Measurements from ENCODE around the gene LARP1.
A peak's percentile ranks its signal among the peaks of the same experiment; 100 is the strongest.

LARP1 gene

GRCh38 chr5:154851351-154851750 lies 96.2 kb downstream of the LARP1 start:
- no peaks in the 10 kb centered on the region for H3K36me3 ChIP-seq (ENCODE audit: insufficient read depth, low read length)
- no peaks in the 10 kb centered on the region for H3K9me3 ChIP-seq (ENCODE audit: insufficient read depth, low read depth, low read length)
- no peak overlapping the region for H2AFZ ChIP-seq (ENCODE audit: low read length)
- no peaks in the 10 kb centered on the region for H3K27me3 ChIP-seq (ENCODE audit: insufficient read depth, low read length, poor library complexity, severe bottlenecking)
- H3K9ac ChIP-seq (ENCODE audit: low read depth, low read length, poor library complexity, severe bottlenecking): no peak overlapping the region
- TF ChIP-seq EZH2phosphoT487 (IDR thresholded peaks at IDR 0.05; ENCODE audit: borderline replicate concordance) (no peak), CTCF (conservative IDR thresholded peaks at IDR 0.05; ENCODE audit: low read length) (no peak)
- no peaks in the 10 kb centered on the region for H3K79me2 ChIP-seq (ENCODE audit: insufficient read depth, low read length)
- no peak overlapping the region for H3K4me3 ChIP-seq (ENCODE audit: low read length, poor library complexity, severe bottlenecking)
- H3K4me1 ChIP-seq (ENCODE audit: insufficient read depth, low read length, poor library complexity, severe bottlenecking): no peaks in the 10 kb centered on the region
- H3F3A ChIP-seq (ENCODE audit: low read depth): no peaks in the 10 kb centered on the region
- no peak overlapping the region for H3K4me2 ChIP-seq (ENCODE audit: low read depth, low read length, poor library complexity, severe bottlenecking)
- H3K9me2 ChIP-seq (replicated peaks; ENCODE audit: low read depth, low read length): no peaks in the 10 kb centered on the region
- H4K20me1 ChIP-seq (ENCODE audit: insufficient read depth, low read length, poor library complexity, severe bottlenecking): no peaks in the 10 kb centered on the region

- Histone ChIP-seq H3K9ac (ENCODE audit: low read depth, low read length, poor library complexity, severe bottlenecking) (peak overlapping the region; percentile 91), H3K4me3 (ENCODE audit: low read length, poor library complexity, severe bottlenecking) (peak overlapping the region; percentile 95)
These were observed 102.5 kb downstream of the LARP1 start for GRCh38 chr5:154857530-154858296.

GRCh38 chr5:154858297-154858971 lies 103.3 kb downstream of the LARP1 start, which contains the start of gene CNOT8:
TSS of gene CNOT8 (plus strand) at chr5:154858627. CDS start at chr5:154863279, 4,652 bp downstream.
- Histone ChIP-seq H4K20me1 (ENCODE audit: insufficient read depth, low read length, poor library complexity, severe bottlenecking) (peaks cover 39% of the 10 kb centered on the region), H2AFZ (ENCODE audit: low read length) (peak within 1 kb of the TSS; percentile 70), H3K27me3 (ENCODE audit: insufficient read depth, low read length, poor library complexity, severe bottlenecking) (no peaks in the 10 kb centered on the region), H3K4me3 (ENCODE audit: low read length, poor library complexity, severe bottlenecking) (peak within 1 kb of the TSS; percentile 95), H3K9me3 (ENCODE audit: insufficient read depth, low read depth, low read length) (no peaks in the 10 kb centered on the region), H3K36me3 (ENCODE audit: insufficient read depth, low read length) (no peaks in the 10 kb centered on the region), H3K79me2 (ENCODE audit: insufficient read depth, low read length) (peaks cover 48% of the 10 kb centered on the region), H3F3A (ENCODE audit: low read depth) (no peaks in the 10 kb centered on the region), H3K4me2 (ENCODE audit: low read depth, low read length, poor library complexity, severe bottlenecking) (peak within 1 kb of the TSS; percentile 97), H3K4me1 (ENCODE audit: insufficient read depth, low read length, poor library complexity, severe bottlenecking) (peaks cover 5% of the 10 kb centered on the region), H3K9ac (ENCODE audit: low read depth, low read length, poor library complexity, severe bottlenecking) (peak within 1 kb of the TSS; percentile 91), H3K9me2 (replicated peaks; ENCODE audit: low read depth, low read length) (no peaks in the 10 kb centered on the region)
- TF ChIP-seq CTCF (conservative IDR thresholded peaks at IDR 0.05; ENCODE audit: low read length): no peak
- no peak for TF ChIP-seq EZH2phosphoT487 (IDR thresholded peaks at IDR 0.05; ENCODE audit: borderline replicate concordance)

More at GRCh38 chr5:154857530-154858296, 102.5 kb downstream of the LARP1 start:
- Histone ChIP-seq H3K4me2 (ENCODE audit: low read depth, low read length, poor library complexity, severe bottlenecking) (peak overlapping the region; percentile 97), H3F3A (ENCODE audit: low read depth) (no peaks in the 10 kb centered on the region), H2AFZ (ENCODE audit: low read length) (peak overlapping the region; percentile 70), H3K36me3 (ENCODE audit: insufficient read depth, low read length) (no peaks in the 10 kb centered on the region), H3K27me3 (ENCODE audit: insufficient read depth, low read length, poor library complexity, severe bottlenecking) (no peaks in the 10 kb centered on the region), H4K20me1 (ENCODE audit: insufficient read depth, low read length, poor library complexity, severe bottlenecking) (peaks cover 31% of the 10 kb centered on the region), H3K4me1 (ENCODE audit: insufficient read depth, low read length, poor library complexity, severe bottlenecking) (peaks cover 5% of the 10 kb centered on the region), H3K79me2 (ENCODE audit: insufficient read depth, low read length) (peaks cover 41% of the 10 kb centered on the region), H3K9me3 (ENCODE audit: insufficient read depth, low read depth, low read length) (no peaks in the 10 kb centered on the region), H3K9me2 (replicated peaks; ENCODE audit: low read depth, low read length) (no peaks in the 10 kb centered on the region)
- TF ChIP-seq CTCF (conservative IDR thresholded peaks at IDR 0.05; ENCODE audit: low read length) (no peak), EZH2phosphoT487 (IDR thresholded peaks at IDR 0.05; ENCODE audit: borderline replicate concordance) (no peak)
